NT2/D1 (cell line): ENCODE results near the gene PRPF39.

Experiments
- SUZ12 ChIP-seq: IDR thresholded peaks from 2 replicates; pipeline ENCODE4 v1.6.1; 2011; ENCODE audit not compliant: insufficient read length, insufficient read depth; ENCODE audit errors: extremely low read depth
- YY1 ChIP-seq: IDR thresholded peaks from 2 replicates; pipeline ENCODE4 v1.6.1; 2011; ENCODE audit not compliant: insufficient read length, insufficient read depth
- ZNF274 ChIP-seq: IDR thresholded peaks from 2 replicates; pipeline ENCODE4 v1.6.1; 2011; ENCODE audit warnings: mild to moderate bottlenecking, low read depth, low read length

- TF ChIP-seq ZNF274 (no peak), YY1 (no peak), SUZ12 (no peak)
These were observed 36.2 kb downstream of the PRPF39 start for GRCh38 chr14:45120096-45120495.
